Subcutaneous abdominal adipose tissue (tissue), 5 donors: ENCODE results near the gene DPEP2.
"Not testable (repeated sequence)": the region's sequence is repeated elsewhere in the genome, so short reads cannot be mapped to it uniquely, and the experiment has no call there.

ENCODE experiments used
- H3K27ac ChIP-seq: one replicate; pipeline ENCODE4 v1.7.0; 2013; ENCODE audit warnings: low read depth, mild to moderate bottlenecking, inconsistent platforms, low read length, moderate library complexity
- H3K27me3 ChIP-seq, 5 donors: one replicate each; pipeline ENCODE4 v1.7.0; 2013; ENCODE audit warnings: low read length in 5 of 5, inconsistent platforms in 1 of 5; ENCODE audit not compliant: control insufficient read depth in 5 of 5, insufficient read depth in 4 of 5
- H3K36me3 ChIP-seq, 5 donors: one replicate each; pipeline ENCODE4 v1.7.0; 2013; ENCODE audit warnings: low read length in 5 of 5; ENCODE audit not compliant: control insufficient read depth in 5 of 5, insufficient read depth in 5 of 5
- H3K4me1 ChIP-seq, 5 donors: one replicate each; pipeline ENCODE4 v1.7.0; 2013; ENCODE audit warnings: low read length in 5 of 5, mild to moderate bottlenecking in 3 of 5, moderate library complexity in 1 of 5; ENCODE audit not compliant: control insufficient read depth in 5 of 5, insufficient read depth in 5 of 5
- H3K4me3 ChIP-seq, 5 donors: one replicate each; pipeline ENCODE4 v1.7.0; 2013; ENCODE audit warnings: low read length in 5 of 5, low read depth in 1 of 5
- H3K9ac ChIP-seq, 5 donors: one replicate each; pipeline ENCODE4 v1.7.0; 2013; ENCODE audit warnings: low read length in 5 of 5, mild to moderate bottlenecking in 4 of 5, moderate library complexity in 3 of 5
- H3K9me3 ChIP-seq, 5 donors: one replicate each; pipeline ENCODE4 v1.7.0; 2013; ENCODE audit warnings: low read length in 5 of 5; ENCODE audit not compliant: control insufficient read depth in 5 of 5
- donor health status: healthy.
- donor health status: healthy.
- donor health status: healthy.
- donor health status: healthy.
- donor health status: healthy.

Gene DPEP2

GRCh38 chr16:68030108-68030507 lies 30.8 kb upstream of the DPEP2 start:
- H3K9ac ChIP-seq, H3K27me3 ChIP-seq, H3K9me3 ChIP-seq, H3K4me3 ChIP-seq, H3K27ac ChIP-seq: not testable (repeated sequence)
- H3K4me1 ChIP-seq, result peaks cover 0 to 10% (median 0%) of the 10 kb centered on the region in 5 donors
- peaks cover 0 to 14% (median 0%) of the 10 kb centered on the region in 5 donors for H3K36me3 ChIP-seq

- Histone ChIP-seq H3K36me3 (peaks cover 0 to 14% (median 0%) of the 10 kb centered on the region in 5 donors), H3K27ac (no peak overlapping the region), H3K4me3 (no peak overlapping the region)
These were observed 29.7 kb upstream of the DPEP2 start for GRCh38 chr16:68028996-68029395.

DNA sequence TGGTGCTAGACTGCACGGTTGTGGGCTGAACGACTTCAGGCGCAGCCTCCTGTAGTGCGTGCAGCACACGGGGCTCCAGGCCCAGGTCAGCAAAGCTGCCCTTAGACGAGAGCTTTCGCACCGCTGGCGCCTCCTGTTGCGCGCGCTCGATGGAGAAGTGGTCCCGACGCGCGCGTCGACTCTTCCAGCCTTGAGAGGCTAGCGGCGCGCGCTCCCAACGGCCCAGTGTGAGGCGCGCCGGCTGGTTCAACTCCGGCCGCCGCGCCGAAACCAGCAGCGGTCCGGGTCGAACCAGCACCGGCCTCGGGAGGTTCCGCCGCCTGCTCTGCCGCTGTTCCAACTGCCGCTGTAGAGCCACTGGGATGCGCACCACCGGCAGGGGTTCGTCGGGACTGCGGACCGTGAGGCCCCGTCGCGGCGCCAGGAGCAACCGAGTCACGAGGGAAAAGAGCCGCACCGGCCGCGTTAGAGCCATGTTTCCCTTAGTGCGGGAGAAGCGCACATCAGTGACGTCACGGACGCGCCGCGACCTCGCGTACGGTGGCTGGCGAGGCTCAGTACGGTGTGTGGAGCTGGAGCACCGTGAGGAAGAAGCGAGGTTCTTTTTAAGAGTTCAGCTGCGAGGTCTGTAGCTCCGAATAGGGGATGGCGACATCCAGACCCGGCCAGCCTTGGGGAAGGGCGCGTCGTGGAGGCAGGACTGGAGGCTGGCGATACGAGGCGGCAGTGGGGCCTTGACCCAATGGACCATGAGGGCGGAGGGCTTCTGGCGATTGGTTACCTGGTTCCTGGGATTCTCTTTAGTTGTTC lies 23.6 kb upstream of the DPEP2 start, which contains the start of the genes DDX28 and DUS2:
DDX28 (minus strand) TSS at position 505 of the 810 bp plus-strand sequence; CDS start at position 475, 30 bp downstream.
DUS2 (plus strand) TSS at position 557 of the 810 bp plus-strand sequence. CDS start 14,740 bp downstream, outside the sequence.
- Histone ChIP-seq H3K4me3 (peak within 1 kb of the TSS; percentile 85 to 100 (median 97)), H3K4me1 (peaks cover 9 to 33% (median 27%) of the 10 kb centered on the region in 5 donors), H3K27ac (peak within 1 kb of the TSS; percentile 79), H3K36me3 (peaks cover 0 to 16% (median 10%) of the 10 kb centered on the region in 5 donors), H3K27me3 (no peaks in the 10 kb centered on the region), H3K9ac (peak within 1 kb of the TSS; percentile 86 to 100 (median 98)), H3K9me3 (no peaks in the 10 kb centered on the region)

More at GRCh38 chr16:68028996-68029395, 29.7 kb upstream of the DPEP2 start:
- Histone ChIP-seq H3K9me3 (no peaks in the 10 kb centered on the region), H3K9ac (no peak overlapping the region), H3K4me1 (peaks cover 0 to 14% (median 3%) of the 10 kb centered on the region in 5 donors), H3K27me3 (no peaks in the 10 kb centered on the region)

GRCh38 chr16:68022278-68022727 lies 23.0 kb upstream of the DPEP2 start:
- H3K9me3 ChIP-seq, result no peaks in the 10 kb centered on the region
- H3K4me1 ChIP-seq, result peaks cover 9 to 33% (median 27%) of the 10 kb centered on the region in 5 donors
- H3K36me3 ChIP-seq, result peaks cover 0 to 10% (median 9%) of the 10 kb centered on the region in 5 donors
- no peaks in the 10 kb centered on the region for H3K27me3 ChIP-seq
- peak overlapping the region; percentile 75 to 100 (median 97) for H3K4me3 ChIP-seq
- peak overlapping the region; percentile 79 for H3K27ac ChIP-seq
- H3K9ac ChIP-seq, result peak overlapping the region; percentile 63 to 100 (median 92)

GRCh38 chr16:68021490-68021889 lies 22.2 kb upstream of the DPEP2 start:
- H3K4me1 ChIP-seq, result peaks cover 9 to 32% (median 27%) of the 10 kb centered on the region in 5 donors
- H3K9ac ChIP-seq, result peak overlapping the region in 2 of 5 donors; percentile 92 to 100
- no peaks in the 10 kb centered on the region for H3K27me3 ChIP-seq
- peaks cover 0 to 10% (median 9%) of the 10 kb centered on the region in 5 donors for H3K36me3 ChIP-seq
- H3K4me3 ChIP-seq, result peak overlapping the region in 3 of 5 donors; percentile 72 to 100 (median 99)
- no peak overlapping the region for H3K27ac ChIP-seq
- H3K9me3 ChIP-seq, result no peaks in the 10 kb centered on the region

GRCh38 chr16:68019167-68019680 lies 19.9 kb upstream of the DPEP2 start:
- Histone ChIP-seq H3K27me3 (no peaks in the 10 kb centered on the region), H3K36me3 (peaks cover 0 to 10% (median 9%) of the 10 kb centered on the region in 5 donors), H3K9me3 (no peaks in the 10 kb centered on the region), H3K4me3 (no peak overlapping the region), H3K27ac (no peak overlapping the region), H3K9ac (no peak overlapping the region), H3K4me1 (peaks cover 9 to 31% (median 28%) of the 10 kb centered on the region in 5 donors)

GRCh38 chr16:68015681-68016080 lies 16.4 kb upstream of the DPEP2 start, which contains the start of gene DPEP2NB:
Gene DPEP2NB, minus strand, starts transcription at chr16:68015911. Its CDS starts 141 bp downstream, at chr16:68015770.
- Histone ChIP-seq H3K27ac (no peak within 1 kb of the TSS), H3K4me1 (peaks cover 0 to 15% (median 1%) of the 10 kb centered on the region in 5 donors), H3K4me3 (no peak within 1 kb of the TSS), H3K9me3 (no peaks in the 10 kb centered on the region), H3K9ac (no peak within 1 kb of the TSS), H3K27me3 (no peaks in the 10 kb centered on the region), H3K36me3 (no peaks in the 10 kb centered on the region)

DNA sequence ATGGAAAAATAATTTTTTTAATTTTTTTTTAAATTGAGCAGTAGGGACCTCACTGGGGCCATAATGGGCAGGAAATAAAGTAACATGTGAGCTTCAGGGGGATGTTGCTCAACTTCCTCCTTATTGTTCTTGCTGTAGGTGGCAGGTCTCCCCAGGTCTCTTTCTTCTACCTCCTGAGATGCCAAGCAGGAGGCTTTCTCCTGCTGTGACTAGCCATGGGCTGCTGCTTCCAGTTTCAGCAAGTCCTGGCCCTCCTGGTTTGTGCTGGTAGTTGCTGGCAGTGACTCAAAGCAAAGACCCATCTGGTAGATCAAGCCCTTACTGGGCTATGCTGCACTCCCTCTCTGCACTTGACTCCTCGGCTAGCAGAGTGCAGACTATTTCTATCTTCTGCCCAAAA lies 14.2 kb upstream of the DPEP2 start:
- H3K4me3 ChIP-seq, result peak overlapping the region in 1 of 5 donors; percentile 22
- H3K9me3 ChIP-seq, result no peaks in the 10 kb centered on the region
- H3K27ac ChIP-seq, result no peak overlapping the region
- H3K9ac ChIP-seq, result no peak overlapping the region
- no peaks in the 10 kb centered on the region for H3K27me3 ChIP-seq
- H3K36me3 ChIP-seq, result no peaks in the 10 kb centered on the region
- peaks cover 0 to 15% (median 1%) of the 10 kb centered on the region in 5 donors for H3K4me1 ChIP-seq

DNA sequence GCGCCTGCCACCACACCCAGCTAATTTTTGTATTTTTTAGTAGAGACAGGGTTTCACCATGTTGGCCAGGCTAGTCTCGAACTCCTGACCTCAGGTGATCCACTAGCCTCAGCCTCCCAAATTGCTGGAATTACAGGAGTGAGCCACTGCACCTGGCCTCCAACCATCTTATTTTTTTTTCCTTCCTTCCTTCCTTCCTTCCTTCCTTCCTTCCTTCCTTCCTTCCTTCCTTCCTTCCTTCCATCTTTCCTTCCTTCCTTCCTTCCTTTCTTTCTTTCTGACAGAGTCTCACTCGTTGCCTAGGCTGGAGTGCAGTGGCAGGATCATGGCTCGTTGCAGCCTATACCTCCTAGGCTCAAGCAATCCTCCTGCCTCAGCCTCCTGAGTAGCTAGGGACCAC lies 10.6 kb upstream of the DPEP2 start:
- peaks cover 0 to 24% (median 11%) of the 10 kb centered on the region in 5 donors for H3K4me1 ChIP-seq
- not testable (repeated sequence) for H3K36me3 ChIP-seq, H3K9me3 ChIP-seq, H3K4me3 ChIP-seq, H3K27ac ChIP-seq, H3K27me3 ChIP-seq, H3K9ac ChIP-seq
